Right lobe of liver (tissue), 4 donors: ENCODE data around the gene TMTC1.

Source experiments
- POLR2A ChIP-seq: fragments of 450-650 bp; IDR thresholded peaks from one replicate; pipeline ENCODE4 v1.6.1; 2017; ENCODE audit warnings: antibody characterized with exemption, mild to moderate bottlenecking
- TF ChIP-seq, protein P1 (sequence below), 4 donors: fragments of 200-600 bp in 3 of 4; fragments of 450-650 bp in 1 of 4; IDR thresholded peaks; one replicate each; pipeline versions ENCODE4 v1.5.1 to v1.8.0; 2016 to 2022; ENCODE audit warnings: antibody characterized with exemption in 4 of 4, mild to moderate bottlenecking in 2 of 4
- donor health status: DM: no; HTN: no; CAD: no.
- donor health status: DM: no; HTN: no; CAD: no.
- donor health status: DM: no; HTN: yes; CAD: no.

DNA sequence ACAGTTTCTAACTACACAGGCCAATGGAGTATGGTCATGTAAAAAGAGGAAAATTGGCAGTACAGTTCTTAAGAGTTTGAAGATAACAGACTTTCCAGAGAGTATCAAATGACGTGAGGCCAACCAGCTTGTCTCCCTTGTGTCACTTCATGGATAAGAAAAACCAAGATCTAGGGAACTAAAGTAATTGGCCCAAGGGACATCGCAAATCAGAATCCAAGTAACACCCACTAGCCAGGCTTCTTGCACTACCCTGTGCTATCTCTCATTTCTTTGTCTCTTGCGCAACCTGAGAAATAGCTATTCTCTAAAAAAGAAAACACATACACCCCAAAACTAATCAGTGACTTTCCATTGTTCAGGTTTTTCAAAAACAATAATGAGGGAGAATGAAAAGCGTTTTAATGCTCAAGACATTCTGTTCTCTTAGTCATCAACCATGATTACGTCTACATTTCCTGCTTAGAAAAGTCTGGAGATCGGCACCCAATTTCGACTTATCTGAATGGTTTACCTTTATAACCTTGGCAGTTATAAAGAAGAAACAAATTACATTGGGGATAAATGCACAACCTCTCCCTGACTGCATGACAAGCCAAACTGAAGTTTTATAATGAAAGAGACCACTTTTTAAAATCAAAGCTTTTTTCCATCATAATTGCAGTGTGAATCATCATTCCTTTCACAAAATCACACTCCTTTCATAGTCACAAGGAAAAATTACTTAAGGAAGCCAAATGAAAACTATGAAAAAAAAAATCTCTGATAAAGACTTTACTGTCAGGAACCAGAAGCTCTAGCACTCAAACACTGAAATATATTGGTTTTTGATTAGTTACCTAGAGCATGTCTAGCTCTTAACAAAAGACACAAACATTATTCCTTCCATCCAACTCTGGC lies 42.1 kb downstream of the TMTC1 start:
- TF ChIP-seq, protein P1, sequence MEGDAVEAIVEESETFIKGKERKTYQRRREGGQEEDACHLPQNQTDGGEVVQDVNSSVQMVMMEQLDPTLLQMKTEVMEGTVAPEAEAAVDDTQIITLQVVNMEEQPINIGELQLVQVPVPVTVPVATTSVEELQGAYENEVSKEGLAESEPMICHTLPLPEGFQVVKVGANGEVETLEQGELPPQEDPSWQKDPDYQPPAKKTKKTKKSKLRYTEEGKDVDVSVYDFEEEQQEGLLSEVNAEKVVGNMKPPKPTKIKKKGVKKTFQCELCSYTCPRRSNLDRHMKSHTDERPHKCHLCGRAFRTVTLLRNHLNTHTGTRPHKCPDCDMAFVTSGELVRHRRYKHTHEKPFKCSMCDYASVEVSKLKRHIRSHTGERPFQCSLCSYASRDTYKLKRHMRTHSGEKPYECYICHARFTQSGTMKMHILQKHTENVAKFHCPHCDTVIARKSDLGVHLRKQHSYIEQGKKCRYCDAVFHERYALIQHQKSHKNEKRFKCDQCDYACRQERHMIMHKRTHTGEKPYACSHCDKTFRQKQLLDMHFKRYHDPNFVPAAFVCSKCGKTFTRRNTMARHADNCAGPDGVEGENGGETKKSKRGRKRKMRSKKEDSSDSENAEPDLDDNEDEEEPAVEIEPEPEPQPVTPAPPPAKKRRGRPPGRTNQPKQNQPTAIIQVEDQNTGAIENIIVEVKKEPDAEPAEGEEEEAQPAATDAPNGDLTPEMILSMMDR (IDR thresholded peaks at IDR 0.05): no peak
- TF ChIP-seq POLR2A: no peak
